Mammary epithelial cell (primary cell): Measurements from ENCODE around the gene ALPK3.

ENCODE experiments used
- CTCF ChIP-seq, 2 donors: IDR thresholded peaks in 1 of 2; conservative IDR thresholded peaks in 1 of 2; 2 replicates each; pipeline ENCODE4 v1.5.1; 2011 to 2012; ENCODE audit warnings: inconsistent platforms in 2 of 2, low read length in 2 of 2, mild to moderate bottlenecking in 2 of 2, control low read depth in 1 of 2, low read depth in 1 of 2; ENCODE audit not compliant: insufficient read depth in 1 of 2; ENCODE audit errors: extremely low read depth in 1 of 2
- EZH2 ChIP-seq: IDR thresholded peaks from 2 replicates; pipeline ENCODE4 v1.6.1; 2012; ENCODE audit warnings: low read length, inconsistent platforms, borderline replicate concordance

GRCh38 chr15:84887938-84888337, 70.8 kb downstream of the ALPK3 start:
- no peak for TF ChIP-seq CTCF (conservative IDR thresholded peaks at IDR 0.05 in 1 of 2, IDR thresholded peaks at IDR 0.05 in 1 of 2; ENCODE audit: extremely low read depth in 1 of 2, insufficient read depth in 1 of 2, low read depth in 1 of 2, low read length in 2 of 2)
- no peak for TF ChIP-seq EZH2
